Natural killer cell (primary cell): ENCODE data around the gene SERPINB4. TPM values are rescaled to one million over a fixed set of nuclear protein-coding genes. Genes with fewer than 3 reads are reported as not detected.

Experiments
- ATAC-seq, 3 donors: fragments of 150-1000 bp in 2 of 3; fragments of 200-7000 bp in 1 of 3; cut with Tn5 transposase; 1 replicate in 1 of 3; 2 replicates in 2 of 3; pipeline ENCODE4 v1.10.0; 2021; ENCODE audit warnings: mild to moderate bottlenecking in 2 of 3, moderate library complexity in 2 of 3
- DNase-seq, 2 donors: peaks; one replicate each; pipeline versions ENCODE4 v3.0.0 to v3.0.0-alpha.2; 2013 to 2021; ENCODE audit warnings: mixed read lengths in 1 of 2
- H3K27ac ChIP-seq: one replicate; pipeline ENCODE4 v1.5.1; 2013; ENCODE audit warnings: mild to moderate bottlenecking, low read length
- H3K27me3 ChIP-seq: one replicate; pipeline ENCODE4 v1.6.1; 2013; ENCODE audit warnings: low read length; ENCODE audit not compliant: control insufficient read depth, insufficient read depth
- H3K36me3 ChIP-seq: one replicate; pipeline ENCODE4 v1.6.1; 2013; ENCODE audit warnings: low read length; ENCODE audit not compliant: control insufficient read depth, insufficient read depth
- H3K4me1 ChIP-seq: one replicate; pipeline ENCODE4 v1.6.1; 2013; ENCODE audit warnings: low read length; ENCODE audit not compliant: control insufficient read depth, insufficient read depth
- H3K4me3 ChIP-seq: one replicate; pipeline ENCODE4 v1.5.1; 2013; ENCODE audit warnings: low read length
- H3K9me3 ChIP-seq: one replicate; pipeline ENCODE4 v1.6.1; 2013; ENCODE audit warnings: low read length; ENCODE audit not compliant: control insufficient read depth, insufficient read depth
- H3K27ac Mint-ChIP-seq, 2 donors: one replicate each; pipeline ENCODE4 v1.8.0; 2022; ENCODE audit warnings: mild to moderate bottlenecking in 2 of 2, mixed read lengths in 2 of 2, moderate library complexity in 1 of 2
- H3K27me3 Mint-ChIP-seq, 2 donors: one replicate each; pipeline ENCODE4 v1.8.0; 2022; ENCODE audit warnings: low read depth in 2 of 2, mixed read lengths in 2 of 2
- H3K36me3 Mint-ChIP-seq: one replicate; pipeline ENCODE4 v1.8.0; 2022; ENCODE audit warnings: mixed read lengths
- H3K4me1 Mint-ChIP-seq, 2 donors: one replicate each; pipeline ENCODE4 v1.8.0; 2022; ENCODE audit warnings: mixed read lengths in 2 of 2
- H3K4me3 Mint-ChIP-seq: one replicate; pipeline ENCODE4 v1.8.0; 2022; ENCODE audit warnings: mild to moderate bottlenecking, moderate library complexity, mixed read lengths
- H3K9me3 Mint-ChIP-seq, 2 donors: one replicate each; pipeline ENCODE4 v1.8.0; 2022; ENCODE audit warnings: mixed read lengths in 2 of 2
- WGBS: methylation state at CpG from one replicate; pipeline ENCODE4 v1.1.7; 2013; ENCODE audit warnings: missing lambda C conversion rate; ENCODE audit not compliant: insufficient coverage; 5-methylcytosine and 5-hydroxymethylcytosine counted together
- intact Hi-C: fragments of 100-400 bp; cut with micrococcal nuclease; formaldehyde crosslinking; loops from one replicate; pipeline ENCODE4 v1.14.2; 2022
- total RNA-seq, 4 donors: library from RNA; stranded (reverse); fragments of 120-200 nt in 1 of 4; gene quantifications; one replicate each; pipeline versions ENCODE4 v1.2.3 to v1.2.4, GENCODE V29; 2013 to 2022
- TF ChIP-seq, protein P1 (sequence below): fragments of 200-600 bp; IDR thresholded peaks from one replicate; pipeline ENCODE4 v1.8.0; 2022; ENCODE audit warnings: antibody characterized with exemption

Gene SERPINB4
- total RNA-seq, 3 donors from 2014 or later (not counting 1 experiment from before 2014, with no cell fraction given) = not detected

DNA sequence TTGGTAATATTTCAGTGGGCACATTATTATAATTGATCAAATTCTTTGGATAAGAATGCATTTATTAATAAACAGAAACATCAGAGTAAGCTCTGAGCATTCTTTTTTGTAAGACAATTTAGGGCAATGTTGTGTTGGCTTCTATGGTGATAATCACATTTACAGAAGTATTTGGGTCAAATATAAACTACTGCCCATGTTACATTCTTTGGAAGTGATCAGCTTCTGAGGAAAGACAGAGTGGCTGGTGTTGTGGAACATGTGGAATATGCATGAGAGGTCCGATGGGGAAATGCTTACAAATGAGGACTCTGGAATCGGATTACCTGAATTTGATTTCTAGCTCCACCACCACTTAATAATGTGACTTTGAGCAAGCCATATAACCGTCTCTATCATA is 37.5 kb downstream of the SERPINB4 start:
- Histone ChIP-seq H3K4me1 (no peaks in the 10 kb centered on the region), H3K4me3 (no peak overlapping the region), H3K27me3 (no peaks in the 10 kb centered on the region), H3K9me3 (no peaks in the 10 kb centered on the region), H3K27ac (no peak overlapping the region), H3K36me3 (no peaks in the 10 kb centered on the region)
- WGBS = no CpG with 5 or more reads among the region's 3 CpGs
- intact Hi-C loops = no loop called here
- Mint-ChIP-seq H3K36me3 (no peaks in the 10 kb centered on the region), H3K9me3 (peaks cover 0 to 3% of the 10 kb centered on the region in 2 donors), H3K4me3 (no peak overlapping the region), H3K4me1 (no peaks in the 10 kb centered on the region), H3K27me3 (peaks cover 2 to 8% of the 10 kb centered on the region in 2 donors), H3K27ac (no peak overlapping the region)
- DNase-seq = no peak
- ATAC-seq = no peak
- TF ChIP-seq, protein P1, sequence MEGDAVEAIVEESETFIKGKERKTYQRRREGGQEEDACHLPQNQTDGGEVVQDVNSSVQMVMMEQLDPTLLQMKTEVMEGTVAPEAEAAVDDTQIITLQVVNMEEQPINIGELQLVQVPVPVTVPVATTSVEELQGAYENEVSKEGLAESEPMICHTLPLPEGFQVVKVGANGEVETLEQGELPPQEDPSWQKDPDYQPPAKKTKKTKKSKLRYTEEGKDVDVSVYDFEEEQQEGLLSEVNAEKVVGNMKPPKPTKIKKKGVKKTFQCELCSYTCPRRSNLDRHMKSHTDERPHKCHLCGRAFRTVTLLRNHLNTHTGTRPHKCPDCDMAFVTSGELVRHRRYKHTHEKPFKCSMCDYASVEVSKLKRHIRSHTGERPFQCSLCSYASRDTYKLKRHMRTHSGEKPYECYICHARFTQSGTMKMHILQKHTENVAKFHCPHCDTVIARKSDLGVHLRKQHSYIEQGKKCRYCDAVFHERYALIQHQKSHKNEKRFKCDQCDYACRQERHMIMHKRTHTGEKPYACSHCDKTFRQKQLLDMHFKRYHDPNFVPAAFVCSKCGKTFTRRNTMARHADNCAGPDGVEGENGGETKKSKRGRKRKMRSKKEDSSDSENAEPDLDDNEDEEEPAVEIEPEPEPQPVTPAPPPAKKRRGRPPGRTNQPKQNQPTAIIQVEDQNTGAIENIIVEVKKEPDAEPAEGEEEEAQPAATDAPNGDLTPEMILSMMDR = no peak

- Histone ChIP-seq H3K27ac (no peak overlapping the region), H3K4me1 (no peaks in the 10 kb centered on the region), H3K9me3 (no peaks in the 10 kb centered on the region), H3K27me3 (no peaks in the 10 kb centered on the region), H3K4me3 (no peak overlapping the region), H3K36me3 (no peaks in the 10 kb centered on the region)
- no peak overlapping the region for H3K27ac Mint-ChIP-seq
- peak in 1 of 3 donors; percentile 17 for ATAC-seq
- TF ChIP-seq, protein P1 = no peak
- peaks cover 0 to 3% of the 10 kb centered on the region in 2 donors for H3K9me3 Mint-ChIP-seq
- no peak overlapping the region for H3K4me3 Mint-ChIP-seq
- WGBS = 83% methylated on average over 4 of the region's 4 CpGs
- DNase-seq = no peak
- H3K27me3 Mint-ChIP-seq = peaks cover 2 to 8% of the 10 kb centered on the region in 2 donors
- no peaks in the 10 kb centered on the region for H3K4me1 Mint-ChIP-seq
- intact Hi-C loops = no loop called here
- H3K36me3 Mint-ChIP-seq = no peaks in the 10 kb centered on the region
Observed at GRCh38 chr18:63604791-63605567, 39.1 kb downstream of the SERPINB4 start.

DNA sequence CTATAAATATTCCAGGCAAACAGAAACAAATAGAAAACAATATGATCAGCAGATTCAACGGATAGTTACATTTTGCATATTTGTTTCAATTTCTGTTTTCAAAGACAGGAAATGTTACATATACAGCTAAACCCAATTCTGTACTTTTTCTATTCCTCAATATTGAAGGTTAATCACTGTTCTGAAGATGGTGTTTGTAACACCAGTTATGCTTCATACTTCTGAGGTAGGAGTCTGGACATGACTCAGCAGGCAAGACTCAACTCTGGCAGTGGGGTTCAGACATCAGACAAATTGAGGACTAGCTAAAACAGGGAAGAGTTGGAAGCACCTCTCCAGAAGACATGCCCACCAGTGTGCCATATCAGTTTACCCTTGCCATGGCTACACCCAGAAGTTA is 40.3 kb downstream of the SERPINB4 start:
- no peaks in the 10 kb centered on the region for H3K4me1 Mint-ChIP-seq
- H3K4me3 Mint-ChIP-seq = no peak overlapping the region
- H3K27me3 Mint-ChIP-seq = peaks cover 2 to 8% of the 10 kb centered on the region in 2 donors
- no peak overlapping the region for H3K27ac Mint-ChIP-seq
- Histone ChIP-seq H3K9me3 (no peaks in the 10 kb centered on the region), H3K4me1 (no peaks in the 10 kb centered on the region), H3K27ac (no peak overlapping the region), H3K4me3 (no peak overlapping the region), H3K36me3 (no peaks in the 10 kb centered on the region), H3K27me3 (no peaks in the 10 kb centered on the region)
- WGBS = no CpG with 5 or more reads among the region's 1 CpG
- peaks cover 0 to 3% of the 10 kb centered on the region in 2 donors for H3K9me3 Mint-ChIP-seq
- no peaks in the 10 kb centered on the region for H3K36me3 Mint-ChIP-seq
- TF ChIP-seq, protein P1 = no peak
- DNase-seq (no peak), ATAC-seq (no peak)
- intact Hi-C loops = no loop called here
